Stomach (tissue), 4 donors: ENCODE results near the gene RGMB.

Experiments
- POLR2A ChIP-seq, 4 donors: fragments of 450-650 bp; IDR thresholded peaks; one replicate each; pipeline ENCODE4 v1.6.1; 2016; ENCODE audit warnings: antibody characterized with exemption in 4 of 4, control low read depth in 2 of 4, mild to moderate bottlenecking in 1 of 4, moderate library complexity in 1 of 4
- POLR2AphosphoS5 ChIP-seq, 3 donors: sonication (generic); formaldehyde crosslinking; IDR thresholded peaks; one replicate each; pipeline ENCODE4 v1.6.1; 2016; ENCODE audit warnings: antibody characterized with exemption in 3 of 3

DNA sequence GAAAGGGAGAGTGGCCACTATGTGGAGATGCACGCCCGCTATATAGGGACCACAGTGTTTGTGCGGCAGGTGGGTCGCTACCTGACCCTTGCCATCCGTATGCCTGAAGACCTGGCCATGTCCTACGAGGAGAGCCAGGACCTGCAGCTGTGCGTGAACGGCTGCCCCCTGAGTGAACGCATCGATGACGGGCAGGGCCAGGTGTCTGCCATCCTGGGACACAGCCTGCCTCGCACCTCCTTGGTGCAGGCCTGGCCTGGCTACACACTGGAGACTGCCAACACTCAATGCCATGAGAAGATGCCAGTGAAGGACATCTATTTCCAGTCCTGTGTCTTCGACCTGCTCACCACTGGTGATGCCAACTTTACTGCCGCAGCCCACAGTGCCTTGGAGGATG, 19.8 kb downstream of the RGMB start:
- no peak for TF ChIP-seq POLR2AphosphoS5 (IDR thresholded peaks at IDR 0.05)
- no peak for TF ChIP-seq POLR2A (IDR thresholded peaks at IDR 0.05)
